CD14-positive monocyte (primary cell): ENCODE results near the gene CHMP1B. TPM values are rescaled to one million over a fixed set of nuclear protein-coding genes. Genes with fewer than 3 reads are reported as not detected.

Experiments
- DNase-seq, 3 donors: peaks; one replicate each; pipeline ENCODE4 v3.0.0-alpha.2; 2011 to 2022
- H2AFZ ChIP-seq: 2 replicates; pipeline ENCODE4 v1.6.0; 2012; ENCODE audit warnings: mild to moderate bottlenecking, low read depth, low read length, inconsistent platforms; ENCODE audit not compliant: insufficient read depth, poor library complexity, severe bottlenecking
- H3K27ac ChIP-seq, 2 donors: 1 replicate in 1 of 2; 2 replicates in 1 of 2; pipeline ENCODE4 v1.5.1; 2012 to 2013; ENCODE audit warnings: low read length in 2 of 2, control low read depth in 1 of 2, inconsistent platforms in 1 of 2, low read depth in 1 of 2, mild to moderate bottlenecking in 1 of 2
- H3K27me3 ChIP-seq, 2 donors: one replicate each; pipeline versions ENCODE4 v1.6.0 to v1.6.1; 2011 to 2013; ENCODE audit warnings: low read length in 2 of 2; ENCODE audit not compliant: control insufficient read depth in 2 of 2, insufficient read depth in 2 of 2
- H3K36me3 ChIP-seq, 2 donors: replicated peaks in 1 of 2; 1 replicate in 1 of 2; 2 replicates in 1 of 2; pipeline versions ENCODE4 v1.5.1 to v1.6.1; 2012 to 2013; ENCODE audit warnings: low read length in 2 of 2, control low read depth in 1 of 2, inconsistent platforms in 1 of 2, mild to moderate bottlenecking in 1 of 2; ENCODE audit not compliant: insufficient read depth in 2 of 2, control insufficient read depth in 1 of 2
- H3K4me1 ChIP-seq, 2 donors: 1 replicate in 1 of 2; 2 replicates in 1 of 2; pipeline versions ENCODE4 v1.5.1 to v1.6.1; 2012 to 2013; ENCODE audit warnings: low read length in 2 of 2, control low read depth in 1 of 2, inconsistent platforms in 1 of 2, mild to moderate bottlenecking in 1 of 2, moderate library complexity in 1 of 2; ENCODE audit not compliant: insufficient read depth in 2 of 2, control insufficient read depth in 1 of 2
- H3K4me2 ChIP-seq: replicated peaks from 2 replicates; pipeline ENCODE3; 2012; ENCODE audit warnings: low read length, moderate library complexity, mild to moderate bottlenecking; ENCODE audit not compliant: poor library complexity, severe bottlenecking; ENCODE audit errors: extremely low read depth
- H3K4me3 ChIP-seq, 3 experiments: fragments of 200-600 bp in 1 of 3; sonication (generic) in 1 of 3; replicated peaks in 1 of 3; 1 replicate in 2 of 3; 2 replicates in 1 of 3; pipeline ENCODE4 v1.5.1; 2011 to 2013; ENCODE audit warnings: low read length in 3 of 3, mild to moderate bottlenecking in 3 of 3, control low read depth in 2 of 3, low read depth in 2 of 3, inconsistent platforms in 1 of 3, moderate library complexity in 1 of 3
- H3K79me2 ChIP-seq: 2 replicates; pipeline ENCODE4 v1.6.0; 2012; ENCODE audit warnings: mild to moderate bottlenecking, control low read depth, inconsistent platforms, low read length, moderate library complexity; ENCODE audit not compliant: insufficient read depth
- H3K9ac ChIP-seq: 2 replicates; pipeline ENCODE4 v1.6.0; 2017; ENCODE audit warnings: low read length, mild to moderate bottlenecking; ENCODE audit not compliant: insufficient read depth, poor library complexity, severe bottlenecking
- H3K9me3 ChIP-seq, 2 donors: replicated peaks in 1 of 2; 1 replicate in 1 of 2; 2 replicates in 1 of 2; pipeline versions ENCODE4 v1.5.1 to v1.6.1; 2012 to 2013; ENCODE audit warnings: low read length in 2 of 2, control low read depth in 1 of 2; ENCODE audit not compliant: control insufficient read depth in 1 of 2, insufficient read depth in 1 of 2
- H4K20me1 ChIP-seq: 2 replicates; pipeline ENCODE4 v1.6.0; 2012; ENCODE audit warnings: mild to moderate bottlenecking, low read length, control low read depth, moderate library complexity; ENCODE audit not compliant: insufficient read depth
- H3K27ac Mint-ChIP-seq, 7 donors: one replicate each; pipeline ENCODE4 v1.8.0; 2020; ENCODE audit warnings: mild to moderate bottlenecking in 7 of 7, mixed read lengths in 7 of 7, moderate library complexity in 6 of 7, inconsistent platforms in 2 of 7
- H3K27me3 Mint-ChIP-seq, 3 donors: one replicate each; pipeline ENCODE4 v1.8.0; 2021 to 2022; ENCODE audit warnings: low read depth in 3 of 3, mild to moderate bottlenecking in 3 of 3, mixed read lengths in 3 of 3, moderate library complexity in 3 of 3, inconsistent platforms in 1 of 3
- H3K36me3 Mint-ChIP-seq, 2 donors: one replicate each; pipeline ENCODE4 v1.8.0; 2020; ENCODE audit warnings: mixed read lengths in 2 of 2, inconsistent platforms in 1 of 2, mild to moderate bottlenecking in 1 of 2
- H3K4me1 Mint-ChIP-seq: one replicate; pipeline ENCODE4 v1.8.0; 2020; ENCODE audit warnings: mild to moderate bottlenecking, mixed read lengths
- H3K4me3 Mint-ChIP-seq, 2 donors: one replicate each; pipeline ENCODE4 v1.8.0; 2020; ENCODE audit warnings: mild to moderate bottlenecking in 2 of 2, mixed read lengths in 2 of 2, moderate library complexity in 1 of 2
- H3K9me3 Mint-ChIP-seq, 7 donors: one replicate each; pipeline ENCODE4 v1.8.0; 2020 to 2022; ENCODE audit warnings: mixed read lengths in 7 of 7, mild to moderate bottlenecking in 6 of 7, moderate library complexity in 6 of 7, inconsistent platforms in 2 of 7
- CTCF ChIP-seq: fragments of 200-600 bp; IDR thresholded peaks from one replicate; pipeline ENCODE4 v1.8.0; 2022; ENCODE audit warnings: antibody characterized with exemption, mild to moderate bottlenecking
- WGBS: methylation state at CpG from one replicate; pipeline ENCODE4 v1.1.5; 2013; ENCODE audit warnings: missing lambda C conversion rate; ENCODE audit not compliant: insufficient coverage; 5-methylcytosine and 5-hydroxymethylcytosine counted together
- intact Hi-C, 2 donors: fragments of 100-400 bp; cut with micrococcal nuclease; formaldehyde crosslinking; loops; one replicate each; pipeline versions ENCODE4 v1.15.0 to v1.15.1; 2023
- polyA plus RNA-seq, 3 donors: library from polyadenylated mRNA; depleted of rRNA in 1 of 3; unstranded in 2 of 3; stranded (reverse) in 1 of 3; fragments of 300-500 nt in 2 of 3; fragments of >200 nt in 1 of 3; fragmentation: Illumina TruSeq in 2 of 3; gene quantifications; 1 replicate in 2 of 3; 2 replicates in 1 of 3; pipeline ENCODE4 v1.2.3, GENCODE V29; 2012 to 2021

CHMP1B gene
- polyA plus RNA-seq, 3 donors = 95.2 to 182 (median 105) TPM

DNA sequence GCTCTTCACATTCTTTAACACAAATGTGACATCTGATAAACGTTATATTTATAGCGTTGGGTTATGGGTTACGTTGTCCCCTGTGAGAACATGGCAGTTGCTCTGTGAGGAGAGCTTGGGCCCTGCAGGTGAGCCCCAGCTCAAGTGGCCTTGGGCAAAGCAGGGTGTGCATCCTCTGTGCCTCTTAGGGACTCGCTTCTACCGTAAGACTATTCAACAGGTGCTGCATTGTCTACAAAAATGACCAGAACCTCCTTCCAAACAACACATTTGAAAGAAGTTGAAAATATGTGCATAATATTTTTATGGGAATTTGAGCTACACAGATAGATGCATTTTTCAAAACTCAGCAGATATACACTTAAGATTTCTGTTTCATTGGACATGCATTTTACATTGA, 16.4 kb upstream of the CHMP1B start:
- no peaks in the 10 kb centered on the region for H3K9me3 ChIP-seq
- no peaks in the 10 kb centered on the region for H3K36me3 Mint-ChIP-seq
- H3K4me1 ChIP-seq = no peaks in the 10 kb centered on the region
- H3K36me3 ChIP-seq = no peaks in the 10 kb centered on the region
- no peak overlapping the region for H3K27ac ChIP-seq
- intact Hi-C loops = no loop called here
- no peak overlapping the region for H3K4me3 Mint-ChIP-seq
- DNase-seq = no peak
- H2AFZ ChIP-seq = no peak overlapping the region
- H3K9ac ChIP-seq = no peak overlapping the region
- no peak for TF ChIP-seq CTCF
- H3K4me1 Mint-ChIP-seq = peaks cover 4% of the 10 kb centered on the region
- no peak overlapping the region for H3K4me2 ChIP-seq
- peaks cover 1 to 6% (median 2%) of the 10 kb centered on the region in 3 donors for H3K27me3 Mint-ChIP-seq
- H3K79me2 ChIP-seq = no peaks in the 10 kb centered on the region
- WGBS = 92% methylated on average over 3 of the region's 5 CpGs
- H3K27ac Mint-ChIP-seq = no peak overlapping the region
- no peaks in the 10 kb centered on the region for H3K27me3 ChIP-seq
- H3K9me3 Mint-ChIP-seq = peaks cover 0 to 2% (median 0%) of the 10 kb centered on the region in 7 donors
- no peaks in the 10 kb centered on the region for H4K20me1 ChIP-seq
- H3K4me3 ChIP-seq = no peak overlapping the region

- no peak overlapping the region for H3K27ac ChIP-seq
- no peak overlapping the region for H3K4me3 ChIP-seq
- H3K36me3 ChIP-seq = no peaks in the 10 kb centered on the region
- H3K36me3 Mint-ChIP-seq = no peaks in the 10 kb centered on the region
- no peak for DNase-seq
- H3K4me3 Mint-ChIP-seq = no peak overlapping the region
- peaks cover 4% of the 10 kb centered on the region for H3K4me1 Mint-ChIP-seq
- no peaks in the 10 kb centered on the region for H3K79me2 ChIP-seq
- no peak overlapping the region for H3K9ac ChIP-seq
- H2AFZ ChIP-seq = no peak overlapping the region
- no peaks in the 10 kb centered on the region for H3K4me1 ChIP-seq
- H3K9me3 ChIP-seq = no peaks in the 10 kb centered on the region
- no peak for TF ChIP-seq CTCF
- intact Hi-C loops = no loop called here
- H3K9me3 Mint-ChIP-seq = peaks cover 0 to 2% (median 0%) of the 10 kb centered on the region in 7 donors
- no peak overlapping the region for H3K4me2 ChIP-seq
- H4K20me1 ChIP-seq = no peaks in the 10 kb centered on the region
- peaks cover 0 to 8% (median 6%) of the 10 kb centered on the region in 3 donors for H3K27me3 Mint-ChIP-seq
- H3K27me3 ChIP-seq = no peaks in the 10 kb centered on the region
- no peak overlapping the region for H3K27ac Mint-ChIP-seq
- 100% methylated on average over 1 of the region's 6 CpGs for WGBS
Measured at GRCh38 chr18:11839556-11839955, 11.7 kb upstream of the CHMP1B start.
